ENCODE data around the gene MAFF.

The MAFF gene

GRCh38 chr22:38250643-38251340 lies 49.0 kb downstream of the MAFF start:
- DNase-seq: no peak

- DNase-seq: no peak
Measured at GRCh38 chr22:38251341-38251692, 49.5 kb downstream of the MAFF start.

- no peak for DNase-seq
Measured at GRCh38 chr22:38255697-38256096, 53.9 kb downstream of the MAFF start.

GRCh38 chr22:38257181-38257580 lies 55.4 kb downstream of the MAFF start:
- DNase-seq: no peak

- DNase-seq: no peak
Measured at GRCh38 chr22:38257650-38258250, 56.0 kb downstream of the MAFF start.

- DNase-seq: no peak
Measured at GRCh38 chr22:38258895-38259294, 57.1 kb downstream of the MAFF start.

GRCh38 chr22:38259370-38259769 lies 57.6 kb downstream of the MAFF start:
- DNase-seq: no peak

- no peak for DNase-seq
Measured at GRCh38 chr22:38260761-38261681, 59.2 kb downstream of the MAFF start.

GRCh38 chr22:38262051-38262795 lies 60.4 kb downstream of the MAFF start:
- no peak for DNase-seq

GRCh38 chr22:38264322-38264843 lies 62.6 kb downstream of the MAFF start:
- no peak for DNase-seq
